Measurements from ENCODE around the gene ERFL. TPM values are rescaled to one million over a fixed set of nuclear protein-coding genes. Genes with fewer than 3 reads are reported as not detected.

ERFL gene
- total and polyA plus RNA-seq, 2 experiments from 2014 or later = 0.69 TPM; not detected in 1

GRCh38 chr19:41903193-41903953, 24.9 kb downstream of the ERFL start:
- no peak overlapping the region for H3K27ac ChIP-seq (ENCODE audit: low read depth)
- H3K27ac Mint-ChIP-seq = no peak overlapping the region
- H2AFZ ChIP-seq = no peak overlapping the region

GRCh38 chr19:41902594-41902993, 25.7 kb downstream of the ERFL start:
- no peak for DNase-seq (ENCODE audit: low spot score)
- H3K27ac Mint-ChIP-seq = no peak overlapping the region
- H2AFZ ChIP-seq = no peak overlapping the region
- no peak for ATAC-seq
- H3F3A ChIP-seq (replicated peaks; ENCODE audit: low read depth) = no peaks in the 10 kb centered on the region
- no peaks in the 10 kb centered on the region; the same call in 1 of the 2 replicates for H4K20me1 ChIP-seq (replicated peaks; ENCODE audit: insufficient read depth)
- no peak overlapping the region for H3K27ac ChIP-seq (ENCODE audit: low read depth)
- H3K9me2 ChIP-seq (ENCODE audit: insufficient read depth) = no peaks in the 10 kb centered on the region
- no peaks in the 10 kb centered on the region; the same call in 1 of the 2 replicates for H3K4me1 ChIP-seq (ENCODE audit: insufficient read depth)
- no peak overlapping the region for H3K4me3 Mint-ChIP-seq
- H3K4me2 ChIP-seq = no peak overlapping the region
- no peaks in the 10 kb centered on the region for H3K79me2 ChIP-seq (replicated peaks; ENCODE audit: insufficient read depth)
- H3K4me3 ChIP-seq = no peak overlapping the region
- peaks cover 7% of the 10 kb centered on the region; the same call in 1 of the 2 replicates for H3K36me3 ChIP-seq (ENCODE audit: insufficient read depth)
- peaks cover 11% of the 10 kb centered on the region for H3K4me1 Mint-ChIP-seq
- no peaks in the 10 kb centered on the region; the same call in 2 of the 3 replicates for H3K9me3 Mint-ChIP-seq
- H3K36me3 Mint-ChIP-seq (ENCODE audit: low read depth) = peaks cover 54% of the 10 kb centered on the region
- no peaks in the 10 kb centered on the region for H3K27me3 ChIP-seq (ENCODE audit: insufficient read depth)
- peaks cover 9% of the 10 kb centered on the region for H3K27me3 Mint-ChIP-seq (ENCODE audit: insufficient read depth, low read depth, poor library complexity)
- TF ChIP-seq CREB1 (CRISPR knock-in tag; IDR thresholded peaks at IDR 0.05; ENCODE audit: low read depth) = no peak
- no peak for TF ChIP-seq ZNF331 (CRISPR knock-in tag; IDR thresholded peaks at IDR 0.05; ENCODE audit: low read depth)
- no peak for TF ChIP-seq JUNB (IDR thresholded peaks at IDR 0.05; ENCODE audit: unreplicated experiment)
- no peak for TF ChIP-seq POLR2AphosphoS5 (IDR thresholded peaks at IDR 0.05; ENCODE audit: low read depth)
- no peak for TF ChIP-seq NANOG (IDR thresholded peaks at IDR 0.05; ENCODE audit: borderline replicate concordance)
- TF ChIP-seq ETS1 (IDR thresholded peaks at IDR 0.05) = no peak
- no peak for TF ChIP-seq ZNF114 (CRISPR knock-in tag; IDR thresholded peaks at IDR 0.05)
- no peak for TF ChIP-seq ZNF462 (CRISPR knock-in tag; IDR thresholded peaks at IDR 0.05)

More at GRCh38 chr19:41903193-41903953, 24.9 kb downstream of the ERFL start:
- no peaks in the 10 kb centered on the region for H3K27me3 ChIP-seq (ENCODE audit: insufficient read depth)
- peaks cover 7% of the 10 kb centered on the region; the same call in 1 of the 2 replicates for H3K36me3 ChIP-seq (ENCODE audit: insufficient read depth)
- H3K9me2 ChIP-seq (ENCODE audit: insufficient read depth) = no peaks in the 10 kb centered on the region
- Mint-ChIP-seq H3K27me3 (ENCODE audit: insufficient read depth, low read depth, poor library complexity) (peaks cover 5% of the 10 kb centered on the region), H3K9me3 (no peaks in the 10 kb centered on the region; the same call in 2 of the 3 replicates), H3K36me3 (ENCODE audit: low read depth) (peaks cover 54% of the 10 kb centered on the region), H3K4me3 (no peak overlapping the region; the same call in 2 of the 3 replicates), H3K4me1 (peaks cover 9% of the 10 kb centered on the region)
- TF ChIP-seq ZNF331 (CRISPR knock-in tag; IDR thresholded peaks at IDR 0.05; ENCODE audit: low read depth) (no peak), ZNF114 (CRISPR knock-in tag; IDR thresholded peaks at IDR 0.05) (no peak), EZH2phosphoT487 (IDR thresholded peaks at IDR 0.05; ENCODE audit: unreplicated experiment) (no peak), POLR2AphosphoS5 (IDR thresholded peaks at IDR 0.05; ENCODE audit: low read depth) (no peak), NANOG (IDR thresholded peaks at IDR 0.05; ENCODE audit: borderline replicate concordance) (no peak), EZH2 (IDR thresholded peaks at IDR 0.05; ENCODE audit: low read depth, unreplicated experiment) (no peak), JUNB (IDR thresholded peaks at IDR 0.05; ENCODE audit: unreplicated experiment) (no peak), ETS1 (IDR thresholded peaks at IDR 0.05) (no peak)
- H3F3A ChIP-seq (replicated peaks; ENCODE audit: low read depth) = no peaks in the 10 kb centered on the region
- H3K79me2 ChIP-seq (replicated peaks; ENCODE audit: insufficient read depth) = no peaks in the 10 kb centered on the region
- no peak overlapping the region for H3K4me2 ChIP-seq
- H4K20me1 ChIP-seq (replicated peaks; ENCODE audit: insufficient read depth) = no peaks in the 10 kb centered on the region; the same call in 1 of the 2 replicates
- DNase-seq (ENCODE audit: low spot score) (no peak), ATAC-seq (no peak)
- H3K4me3 ChIP-seq = no peak overlapping the region
- no peaks in the 10 kb centered on the region; the same call in 1 of the 2 replicates for H3K4me1 ChIP-seq (ENCODE audit: insufficient read depth)

All from GM23338 (cell line).